NCI-H2227 (cell line): ENCODE results near the gene CD40.

Experiments used
- DNase-seq: peaks from one replicate; lab custom pipeline; 2025; ENCODE audit not compliant: unreplicated experiment; lab: John Stamatoyannopoulos, UW

CD40 gene

DNA sequence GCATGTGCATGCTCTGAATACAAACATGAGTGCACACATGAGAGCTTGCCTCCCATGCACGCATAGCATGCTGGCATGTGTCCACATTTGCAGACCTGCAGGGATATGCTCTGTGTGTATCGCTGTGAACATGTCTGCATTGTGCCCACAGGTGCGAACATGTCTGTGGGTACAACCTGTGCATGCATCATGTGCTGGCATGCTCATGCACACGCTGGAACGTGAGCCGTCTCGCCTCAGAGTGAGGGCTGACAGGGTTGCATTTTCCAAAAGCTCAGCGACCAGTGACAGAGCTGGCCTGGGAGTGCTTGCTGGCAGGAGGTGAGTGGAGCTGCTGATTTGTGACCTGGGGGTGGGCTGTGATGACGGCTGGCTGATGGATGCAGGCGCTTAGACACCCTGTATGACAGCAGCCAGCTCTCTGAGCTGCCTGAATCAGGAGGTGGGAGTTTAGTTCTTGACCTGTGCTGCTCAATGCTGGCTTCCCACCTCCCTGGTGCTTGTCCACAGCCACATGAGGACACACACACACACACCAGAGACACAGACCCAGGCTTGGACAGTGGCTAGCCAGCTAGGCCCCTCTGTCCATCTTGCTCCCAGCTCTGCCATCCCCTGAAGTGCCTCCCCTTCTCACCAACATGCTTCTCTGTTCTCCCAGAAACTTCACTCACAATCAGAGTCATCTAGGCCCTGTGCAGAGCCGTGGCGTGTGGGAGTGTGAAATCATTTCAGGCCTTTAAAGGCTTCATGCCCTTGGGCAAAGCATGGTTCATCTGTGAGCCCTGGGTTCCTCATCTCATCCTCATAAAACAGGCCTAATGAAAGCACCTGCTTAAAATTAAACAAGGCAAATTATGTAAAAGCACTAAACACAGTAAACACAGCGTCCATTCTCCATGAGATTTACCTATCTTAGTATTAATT, 51.4 kb downstream of the CD40 start:
- DNase-seq: no peak

DNA sequence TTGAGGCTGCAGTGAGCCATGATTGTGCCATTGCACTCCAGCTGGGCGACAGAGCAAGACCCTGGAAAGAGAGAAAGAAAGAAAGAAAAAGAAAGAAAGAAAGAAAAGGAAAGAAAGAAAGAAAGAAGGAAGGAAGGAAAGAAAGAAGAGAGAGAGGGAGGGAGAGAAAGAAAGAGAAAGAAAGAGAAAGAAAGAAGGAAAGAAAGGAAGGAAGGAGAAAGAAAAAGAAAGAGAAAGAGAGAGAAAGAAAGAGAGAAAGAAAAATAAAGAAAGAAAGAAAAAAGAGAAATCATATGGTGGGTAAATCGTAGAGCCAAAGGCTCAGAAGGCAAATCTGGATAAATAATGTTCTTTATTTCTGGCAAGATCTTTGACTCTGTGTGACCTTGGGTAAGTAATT, 53.4 kb downstream of the CD40 start:
- no peak for DNase-seq

GRCh38 chr20:46171909-46172308, 53.8 kb downstream of the CD40 start:
- no peak for DNase-seq

GRCh38 chr20:46172455-46172854, 54.3 kb downstream of the CD40 start:
- DNase-seq: no peak

- no peak for DNase-seq
These were observed 54.9 kb downstream of the CD40 start for GRCh38 chr20:46172961-46173536.

GRCh38 chr20:46173652-46174468, 55.7 kb downstream of the CD40 start:
- DNase-seq: no peak

GRCh38 chr20:46174469-46175126, 56.5 kb downstream of the CD40 start:
- no peak for DNase-seq

GRCh38 chr20:46175127-46175494, 57.0 kb downstream of the CD40 start:
- DNase-seq: no peak

DNA sequence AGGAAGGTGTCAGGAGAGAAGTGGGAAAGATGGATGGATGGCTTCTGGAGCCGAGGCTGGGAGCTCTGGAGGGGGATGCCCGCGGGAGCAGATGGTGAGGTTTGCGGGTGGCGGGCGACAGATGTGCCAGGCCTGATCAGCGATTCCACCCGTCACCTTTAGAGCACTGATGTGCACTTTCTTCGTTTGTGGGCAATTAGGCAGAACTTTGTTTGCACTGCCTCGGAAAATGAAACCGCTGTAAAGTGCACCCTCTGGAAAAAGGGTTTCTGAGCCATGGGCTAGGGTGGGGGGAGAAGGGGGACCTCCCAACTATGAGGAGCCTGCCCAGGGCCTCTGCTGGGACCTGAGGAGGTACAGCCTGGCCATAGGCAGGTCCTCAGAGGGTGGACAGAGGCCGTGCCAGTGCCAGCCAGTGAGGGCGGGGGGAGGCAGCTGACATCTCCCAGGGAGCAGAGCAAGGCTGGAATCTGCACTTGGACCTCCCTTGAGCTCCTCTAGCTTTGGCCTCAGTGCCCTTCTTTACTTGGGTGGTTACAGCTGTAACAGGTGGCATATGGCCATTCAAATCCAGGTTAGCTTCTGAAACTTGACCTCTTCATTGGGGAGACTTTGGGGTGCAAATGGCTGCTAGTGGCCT, 58.7 kb downstream of the CD40 start:
- no peak for DNase-seq

DNA sequence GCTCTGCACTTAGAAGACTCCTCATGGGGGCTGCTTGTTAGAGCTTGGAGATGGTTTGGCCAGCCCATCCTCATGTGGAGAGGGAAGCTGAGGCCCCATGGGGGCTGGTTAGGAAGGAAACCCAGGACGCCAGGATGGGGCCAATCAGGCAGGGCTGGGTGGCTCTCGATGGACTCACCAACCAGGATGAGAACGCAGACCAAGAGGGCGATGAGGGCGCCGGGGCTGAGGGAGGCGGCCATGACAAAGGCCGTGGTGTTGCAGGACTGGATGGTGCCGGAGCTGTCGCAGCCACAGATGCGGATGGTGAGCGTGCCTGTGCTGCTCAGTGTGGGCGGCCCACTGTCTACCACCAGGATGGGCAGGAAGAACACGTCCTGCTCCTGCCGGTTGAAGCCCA, 59.7 kb downstream of the CD40 start:
- no peak for DNase-seq

- DNase-seq: no peak
These were observed 60.8 kb downstream of the CD40 start for GRCh38 chr20:46178891-46179290.
